Measurements from ENCODE around the gene PHF14.

PHF14 gene

GRCh38 chr7:11054033-11054432, 80.4 kb downstream of the PHF14 start:
- H3K27me3 ChIP-seq (ENCODE audit: insufficient read depth, insufficient read length), result no peaks in the 10 kb centered on the region
- H3K4me3 ChIP-seq (ENCODE audit: insufficient read length, low read depth), result no peak overlapping the region
- no peaks in the 10 kb centered on the region for H3K9me3 ChIP-seq (ENCODE audit: insufficient read depth, low read length)
- H3K9ac ChIP-seq (ENCODE audit: insufficient read length, low read depth), result no peak overlapping the region
- TF ChIP-seq YY1 (IDR thresholded peaks at IDR 0.05; ENCODE audit: insufficient read depth, insufficient read length), result no peak
- no peak for TF ChIP-seq SUZ12 (IDR thresholded peaks at IDR 0.05; ENCODE audit: extremely low read depth, insufficient read depth, insufficient read length)
- no peak for TF ChIP-seq ZNF274 (IDR thresholded peaks at IDR 0.05; ENCODE audit: low read depth, low read length)
- peaks cover 12% of the 10 kb centered on the region for H3K36me3 ChIP-seq (ENCODE audit: insufficient read depth, insufficient read length, low read length)
- no peak for DNase-seq (ENCODE audit: low read depth, low spot score)
- no peaks in the 10 kb centered on the region for H3K4me1 ChIP-seq (ENCODE audit: insufficient read depth, insufficient read length)

- Histone ChIP-seq H3K9ac (ENCODE audit: insufficient read length, low read depth) (no peak overlapping the region), H3K4me1 (ENCODE audit: insufficient read depth, insufficient read length) (no peaks in the 10 kb centered on the region), H3K27me3 (ENCODE audit: insufficient read depth, insufficient read length) (no peaks in the 10 kb centered on the region), H3K4me3 (ENCODE audit: insufficient read length, low read depth) (no peak overlapping the region), H3K36me3 (ENCODE audit: insufficient read depth, insufficient read length, low read length) (peaks cover 8% of the 10 kb centered on the region), H3K9me3 (ENCODE audit: insufficient read depth, low read length) (no peaks in the 10 kb centered on the region)
- no peak for DNase-seq (ENCODE audit: low read depth, low spot score)
- TF ChIP-seq SUZ12 (IDR thresholded peaks at IDR 0.05; ENCODE audit: extremely low read depth, insufficient read depth, insufficient read length) (no peak), YY1 (IDR thresholded peaks at IDR 0.05; ENCODE audit: insufficient read depth, insufficient read length) (no peak), ZNF274 (IDR thresholded peaks at IDR 0.05; ENCODE audit: low read depth, low read length) (no peak)
Observed at GRCh38 chr7:11060893-11061292, 87.2 kb downstream of the PHF14 start.

GRCh38 chr7:11062110-11062509, 88.4 kb downstream of the PHF14 start:
- H3K27me3 ChIP-seq (ENCODE audit: insufficient read depth, insufficient read length), result no peaks in the 10 kb centered on the region
- no peaks in the 10 kb centered on the region for H3K4me1 ChIP-seq (ENCODE audit: insufficient read depth, insufficient read length)
- no peak overlapping the region for H3K4me3 ChIP-seq (ENCODE audit: insufficient read length, low read depth)
- no peak for DNase-seq (ENCODE audit: low read depth, low spot score)
- H3K9ac ChIP-seq (ENCODE audit: insufficient read length, low read depth), result no peak overlapping the region
- H3K36me3 ChIP-seq (ENCODE audit: insufficient read depth, insufficient read length, low read length), result peaks cover 8% of the 10 kb centered on the region
- no peak for TF ChIP-seq YY1 (IDR thresholded peaks at IDR 0.05; ENCODE audit: insufficient read depth, insufficient read length)
- no peak for TF ChIP-seq SUZ12 (IDR thresholded peaks at IDR 0.05; ENCODE audit: extremely low read depth, insufficient read depth, insufficient read length)
- TF ChIP-seq ZNF274 (IDR thresholded peaks at IDR 0.05; ENCODE audit: low read depth, low read length), result no peak
- no peaks in the 10 kb centered on the region for H3K9me3 ChIP-seq (ENCODE audit: insufficient read depth, low read length)

- peaks cover 3% of the 10 kb centered on the region for H3K4me1 ChIP-seq (ENCODE audit: insufficient read depth, insufficient read length)
- DNase-seq (ENCODE audit: low read depth, low spot score), result no peak
- H3K27me3 ChIP-seq (ENCODE audit: insufficient read depth, insufficient read length), result no peaks in the 10 kb centered on the region
- no peaks in the 10 kb centered on the region for H3K9me3 ChIP-seq (ENCODE audit: insufficient read depth, low read length)
- no peaks in the 10 kb centered on the region for H3K36me3 ChIP-seq (ENCODE audit: insufficient read depth, insufficient read length, low read length)
- no peak for TF ChIP-seq SUZ12 (IDR thresholded peaks at IDR 0.05; ENCODE audit: extremely low read depth, insufficient read depth, insufficient read length)
- TF ChIP-seq ZNF274 (IDR thresholded peaks at IDR 0.05; ENCODE audit: low read depth, low read length), result no peak
- no peak for TF ChIP-seq YY1 (IDR thresholded peaks at IDR 0.05; ENCODE audit: insufficient read depth, insufficient read length)
- no peak overlapping the region for H3K4me3 ChIP-seq (ENCODE audit: insufficient read length, low read depth)
- H3K9ac ChIP-seq (ENCODE audit: insufficient read length, low read depth), result no peak overlapping the region
Observed at GRCh38 chr7:11069591-11069990, 95.9 kb downstream of the PHF14 start.

GRCh38 chr7:11077816-11078215, 104.1 kb downstream of the PHF14 start:
- no peaks in the 10 kb centered on the region for H3K36me3 ChIP-seq (ENCODE audit: insufficient read depth, insufficient read length, low read length)
- peaks cover 3% of the 10 kb centered on the region for H3K4me1 ChIP-seq (ENCODE audit: insufficient read depth, insufficient read length)
- no peak for DNase-seq (ENCODE audit: low read depth, low spot score)
- no peaks in the 10 kb centered on the region for H3K27me3 ChIP-seq (ENCODE audit: insufficient read depth, insufficient read length)
- peaks cover 8% of the 10 kb centered on the region for H3K9me3 ChIP-seq (ENCODE audit: insufficient read depth, low read length)
- TF ChIP-seq SUZ12 (IDR thresholded peaks at IDR 0.05; ENCODE audit: extremely low read depth, insufficient read depth, insufficient read length) (no peak), YY1 (IDR thresholded peaks at IDR 0.05; ENCODE audit: insufficient read depth, insufficient read length) (no peak), ZNF274 (IDR thresholded peaks at IDR 0.05; ENCODE audit: low read depth, low read length) (no peak)
- H3K4me3 ChIP-seq (ENCODE audit: insufficient read length, low read depth), result no peak overlapping the region
- no peak overlapping the region for H3K9ac ChIP-seq (ENCODE audit: insufficient read length, low read depth)

GRCh38 chr7:11078247-11078834, 104.7 kb downstream of the PHF14 start:
- DNase-seq (ENCODE audit: low read depth, low spot score), result no peak
- H3K4me3 ChIP-seq (ENCODE audit: insufficient read length, low read depth), result no peak overlapping the region
- H3K4me1 ChIP-seq (ENCODE audit: insufficient read depth, insufficient read length), result peaks cover 3% of the 10 kb centered on the region
- peaks cover 13% of the 10 kb centered on the region for H3K9me3 ChIP-seq (ENCODE audit: insufficient read depth, low read length)
- H3K27me3 ChIP-seq (ENCODE audit: insufficient read depth, insufficient read length), result no peaks in the 10 kb centered on the region
- H3K9ac ChIP-seq (ENCODE audit: insufficient read length, low read depth), result no peak overlapping the region
- H3K36me3 ChIP-seq (ENCODE audit: insufficient read depth, insufficient read length, low read length), result no peaks in the 10 kb centered on the region
- no peak for TF ChIP-seq ZNF274 (IDR thresholded peaks at IDR 0.05; ENCODE audit: low read depth, low read length)
- TF ChIP-seq SUZ12 (IDR thresholded peaks at IDR 0.05; ENCODE audit: extremely low read depth, insufficient read depth, insufficient read length), result no peak
- TF ChIP-seq YY1 (IDR thresholded peaks at IDR 0.05; ENCODE audit: insufficient read depth, insufficient read length), result no peak

- H3K36me3 ChIP-seq (ENCODE audit: insufficient read depth, insufficient read length, low read length), result no peaks in the 10 kb centered on the region
- H3K4me3 ChIP-seq (ENCODE audit: insufficient read length, low read depth), result no peak overlapping the region
- TF ChIP-seq YY1 (IDR thresholded peaks at IDR 0.05; ENCODE audit: insufficient read depth, insufficient read length), result no peak
- no peak for TF ChIP-seq SUZ12 (IDR thresholded peaks at IDR 0.05; ENCODE audit: extremely low read depth, insufficient read depth, insufficient read length)
- TF ChIP-seq ZNF274 (IDR thresholded peaks at IDR 0.05; ENCODE audit: low read depth, low read length), result no peak
- no peak for DNase-seq (ENCODE audit: low read depth, low spot score)
- peaks cover 13% of the 10 kb centered on the region for H3K9me3 ChIP-seq (ENCODE audit: insufficient read depth, low read length)
- no peaks in the 10 kb centered on the region for H3K4me1 ChIP-seq (ENCODE audit: insufficient read depth, insufficient read length)
- no peak overlapping the region for H3K9ac ChIP-seq (ENCODE audit: insufficient read length, low read depth)
- H3K27me3 ChIP-seq (ENCODE audit: insufficient read depth, insufficient read length), result no peaks in the 10 kb centered on the region
Observed at GRCh38 chr7:11079907-11080306, 106.2 kb downstream of the PHF14 start.
